Measurements from ENCODE around the gene NFIA.

GRCh38 chr1:61310057-61310456 is 227.7 kb downstream of the NFIA start:
- no peak for TF ChIP-seq CTCF (conservative IDR thresholded peaks at IDR 0.05; ENCODE audit: low read depth, low read length)
- TF ChIP-seq EZH2 (IDR thresholded peaks at IDR 0.05; ENCODE audit: borderline replicate concordance, low read depth, low read length, poor library complexity, severe bottlenecking), result no peak
